ENCODE results near the gene SAP30L.

GRCh38 chr5:154429341-154429740 is 16.5 kb upstream of the SAP30L start:
- TF ChIP-seq CEBPG (CRISPR knock-in tag; IDR thresholded peaks at IDR 0.05) = no peak
- TF ChIP-seq ZNF646 (CRISPR knock-in tag; IDR thresholded peaks at IDR 0.05) = no peak
- TF ChIP-seq STAG1 (CRISPR knock-in tag; IDR thresholded peaks at IDR 0.05) = no peak
- no peak for TF ChIP-seq ELF4 (CRISPR knock-in tag; IDR thresholded peaks at IDR 0.05; ENCODE audit: borderline replicate concordance)
- TF ChIP-seq, protein P1, sequence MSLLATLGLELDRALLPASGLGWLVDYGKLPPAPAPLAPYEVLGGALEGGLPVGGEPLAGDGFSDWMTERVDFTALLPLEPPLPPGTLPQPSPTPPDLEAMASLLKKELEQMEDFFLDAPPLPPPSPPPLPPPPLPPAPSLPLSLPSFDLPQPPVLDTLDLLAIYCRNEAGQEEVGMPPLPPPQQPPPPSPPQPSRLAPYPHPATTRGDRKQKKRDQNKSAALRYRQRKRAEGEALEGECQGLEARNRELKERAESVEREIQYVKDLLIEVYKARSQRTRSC (CRISPR knock-in tag; IDR thresholded peaks at IDR 0.05; ENCODE audit: low read depth) = no peak
- TF ChIP-seq ZNF138 (CRISPR knock-in tag; IDR thresholded peaks at IDR 0.05; ENCODE audit: low read depth) = no peak
- TF ChIP-seq FOXM1 (CRISPR knock-in tag; IDR thresholded peaks at IDR 0.05) = no peak
- TF ChIP-seq CTCF (CRISPR knock-in tag; IDR thresholded peaks at IDR 0.05) = no peak
